Measurements from ENCODE around the gene MLN. TPM values are rescaled to one million over a fixed set of nuclear protein-coding genes. Genes with fewer than 3 reads are reported as not detected.

The MLN gene
- total RNA-seq, 4 donors from 2014 or later: not detected

- peaks cover 0 to 5% of the 10 kb centered on the region in 2 donors for H3K27me3 ChIP-seq
- intact Hi-C loops (cut with DNase I; ENCODE audit: low total_unique reads): no loop called here
- H3K4me3 ChIP-seq: no peak overlapping the region
- TF ChIP-seq CTCF (IDR thresholded peaks at IDR 0.05) (no peak), POLR2A (IDR thresholded peaks at IDR 0.05) (no peak)
- no peaks in the 10 kb centered on the region for H3K4me1 ChIP-seq
- DNase-seq: no peak
- H3K9me3 ChIP-seq: no peaks in the 10 kb centered on the region
- no peaks in the 10 kb centered on the region for H3K36me3 ChIP-seq
- H3K27ac ChIP-seq: no peak overlapping the region
These were observed 4.9 kb upstream of the MLN start for GRCh38 chr6:33808641-33809180.

GRCh38 chr6:33807606-33808005, 3.8 kb upstream of the MLN start:
- no peaks in the 10 kb centered on the region for H3K9me3 ChIP-seq

GRCh38 chr6:33806841-33807240, 3.0 kb upstream of the MLN start:
- no peak overlapping the region for H3K27ac ChIP-seq

More at GRCh38 chr6:33807606-33808005, 3.8 kb upstream of the MLN start:
- no peaks in the 10 kb centered on the region for H3K4me1 ChIP-seq
- no peaks in the 10 kb centered on the region for H3K36me3 ChIP-seq
- H3K4me3 ChIP-seq: no peak overlapping the region
- TF ChIP-seq CTCF (IDR thresholded peaks at IDR 0.05) (no peak), POLR2A (IDR thresholded peaks at IDR 0.05) (no peak)
- intact Hi-C loops (cut with DNase I; ENCODE audit: low total_unique reads): no loop called here
- no peak for DNase-seq
- H3K27me3 ChIP-seq: no peaks in the 10 kb centered on the region
- H3K27ac ChIP-seq: no peak overlapping the region

GRCh38 chr6:33802186-33802958, 1.4 kb downstream of the MLN start:
- no peak for TF ChIP-seq POLR2A (IDR thresholded peaks at IDR 0.05)
- no peak for TF ChIP-seq CTCF (IDR thresholded peaks at IDR 0.05)
- H3K4me3 ChIP-seq: no peak overlapping the region
- no peak for DNase-seq
- no peaks in the 10 kb centered on the region for H3K27me3 ChIP-seq
- no peaks in the 10 kb centered on the region for H3K9me3 ChIP-seq
- no peak overlapping the region for H3K27ac ChIP-seq
- no peaks in the 10 kb centered on the region for H3K4me1 ChIP-seq
- intact Hi-C loops (cut with DNase I; ENCODE audit: low total_unique reads): no loop called here
- H3K36me3 ChIP-seq: no peaks in the 10 kb centered on the region

More at GRCh38 chr6:33806841-33807240, 3.0 kb upstream of the MLN start:
- DNase-seq: no peak
- H3K36me3 ChIP-seq: no peaks in the 10 kb centered on the region
- no peaks in the 10 kb centered on the region for H3K27me3 ChIP-seq
- no peaks in the 10 kb centered on the region for H3K4me1 ChIP-seq
- H3K4me3 ChIP-seq: no peak overlapping the region
- no peak for TF ChIP-seq CTCF (IDR thresholded peaks at IDR 0.05)
- TF ChIP-seq POLR2A (IDR thresholded peaks at IDR 0.05): no peak
- intact Hi-C loops (cut with DNase I; ENCODE audit: low total_unique reads): no loop called here
- H3K9me3 ChIP-seq: no peaks in the 10 kb centered on the region

- no peak for DNase-seq
- H3K4me3 ChIP-seq: no peak overlapping the region
- TF ChIP-seq POLR2A (IDR thresholded peaks at IDR 0.05) (no peak), CTCF (IDR thresholded peaks at IDR 0.05) (no peak)
- H3K36me3 ChIP-seq: no peaks in the 10 kb centered on the region
- H3K4me1 ChIP-seq: no peaks in the 10 kb centered on the region
- H3K27ac ChIP-seq: no peak overlapping the region
- no peaks in the 10 kb centered on the region for H3K27me3 ChIP-seq
- H3K9me3 ChIP-seq: no peaks in the 10 kb centered on the region
- intact Hi-C loops (cut with DNase I; ENCODE audit: low total_unique reads): no loop called here
These were observed 2.2 kb downstream of the MLN start for GRCh38 chr6:33801611-33802010.

All from uterus (tissue), 4 donors.